NCI-H1930 (cell line): Measurements from ENCODE around the gene OR52R1.
"Not testable (repeated sequence)": the region's sequence is repeated elsewhere in the genome, so short reads cannot be mapped to it uniquely, and the experiment has no call there.

ENCODE experiments used
- DNase-seq, 2 experiments: peaks; one replicate each; lab custom pipeline; 2025; lab: John Stamatoyannopoulos, UW

The OR52R1 gene

GRCh38 chr11:4804280-4804679 lies at the start of gene OR52R1:
Gene OR52R1, minus strand, starts transcription at chr11:4804380. Its CDS starts 0 bp downstream, at chr11:4804380.
- DNase-seq = no peak

- DNase-seq = no peak
Observed at GRCh38 chr11:4851033-4851432, 46.9 kb upstream of the OR52R1 start.

DNA sequence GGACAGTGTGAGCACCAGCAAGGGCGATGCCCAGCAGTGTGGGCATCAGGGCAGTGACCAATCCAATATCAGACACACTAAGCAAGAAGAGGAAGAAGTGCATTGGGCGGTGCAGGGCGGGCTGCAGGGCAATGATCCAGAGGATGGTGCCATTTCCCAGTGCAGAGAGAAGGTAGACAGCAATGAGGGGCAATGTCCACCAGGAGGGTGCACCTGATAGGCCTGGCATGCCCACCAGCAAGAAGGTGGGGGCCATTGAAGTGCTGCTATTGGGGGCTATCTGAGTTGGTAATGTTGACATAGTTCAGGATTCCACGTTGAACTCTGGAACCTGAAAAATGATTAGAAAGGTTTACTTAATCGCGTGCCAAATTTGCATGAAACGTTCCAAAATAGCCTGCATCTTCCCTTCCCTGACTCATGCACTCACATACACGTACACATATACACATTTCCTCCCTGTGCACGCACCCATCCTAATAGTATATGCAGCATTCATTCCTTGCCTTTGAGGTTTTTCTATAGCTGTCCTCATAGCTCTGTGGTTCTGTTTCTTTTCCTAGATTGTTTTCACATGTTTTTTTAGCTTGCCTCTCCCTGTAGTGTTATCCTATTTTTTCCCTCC lies 44.8 kb upstream of the OR52R1 start, which contains the start of gene OR51S1:
TSS of gene OR51S1 (minus strand) at position 301 of the 625 bp plus-strand sequence. CDS start at position 301, 0 bp downstream.
- DNase-seq = no peak

- DNase-seq = no peak
Observed at GRCh38 chr11:4839851-4840549, 35.8 kb upstream of the OR52R1 start.

DNA sequence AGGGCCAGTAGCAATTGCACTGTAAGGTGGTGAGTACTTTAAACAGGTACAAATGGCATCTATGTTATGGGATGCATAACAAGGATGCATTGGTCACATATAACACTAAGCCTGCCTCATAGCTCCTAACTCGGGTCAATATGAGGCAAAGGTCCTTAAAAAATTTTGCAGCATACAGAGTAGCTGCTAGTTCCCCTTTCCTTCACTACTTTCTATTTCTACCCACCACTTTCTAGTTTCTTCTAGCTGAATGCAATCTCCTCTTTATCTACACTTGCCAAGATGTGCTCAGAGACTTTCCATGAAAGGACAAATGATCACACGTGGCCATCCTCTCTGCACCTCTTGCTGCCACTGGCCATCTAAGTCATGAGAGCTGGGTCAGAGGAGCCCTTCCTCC lies 26.7 kb upstream of the OR52R1 start:
- no peak for DNase-seq

- DNase-seq = no peak
Observed at GRCh38 chr11:4830346-4830745, 26.2 kb upstream of the OR52R1 start.

GRCh38 chr11:4826425-4826824 lies 22.2 kb upstream of the OR52R1 start:
- no peak for DNase-seq

DNA sequence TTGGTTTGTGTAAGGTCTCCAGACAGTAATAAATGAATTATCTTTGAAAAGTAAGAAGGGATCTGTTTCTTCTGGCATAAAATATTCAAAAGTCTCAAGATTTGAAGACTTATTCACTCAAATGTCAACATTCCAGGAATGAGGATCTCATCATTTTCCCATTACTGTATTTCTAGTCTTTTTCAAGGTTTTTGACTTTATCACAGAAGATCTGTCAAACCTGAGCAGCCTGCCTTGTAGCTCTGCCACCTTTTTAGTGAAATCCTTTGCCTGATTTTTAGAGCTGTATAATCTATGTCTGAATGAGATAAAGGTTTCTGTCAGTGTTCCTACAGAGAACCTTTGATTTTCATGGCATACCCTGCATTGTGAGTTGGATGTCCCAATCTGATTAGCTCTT lies 21.0 kb upstream of the OR52R1 start:
- DNase-seq = no peak

- no peak for DNase-seq
Observed at GRCh38 chr11:4821021-4821420, 16.8 kb upstream of the OR52R1 start, which contains the start of gene OR51F2. Gene OR51F2, plus strand, starts transcription at chr11:4821321. Its CDS starts 101 bp downstream, at chr11:4821422.

GRCh38 chr11:4809246-4809645 lies 5.1 kb upstream of the OR52R1 start:
- no peak for DNase-seq

DNA sequence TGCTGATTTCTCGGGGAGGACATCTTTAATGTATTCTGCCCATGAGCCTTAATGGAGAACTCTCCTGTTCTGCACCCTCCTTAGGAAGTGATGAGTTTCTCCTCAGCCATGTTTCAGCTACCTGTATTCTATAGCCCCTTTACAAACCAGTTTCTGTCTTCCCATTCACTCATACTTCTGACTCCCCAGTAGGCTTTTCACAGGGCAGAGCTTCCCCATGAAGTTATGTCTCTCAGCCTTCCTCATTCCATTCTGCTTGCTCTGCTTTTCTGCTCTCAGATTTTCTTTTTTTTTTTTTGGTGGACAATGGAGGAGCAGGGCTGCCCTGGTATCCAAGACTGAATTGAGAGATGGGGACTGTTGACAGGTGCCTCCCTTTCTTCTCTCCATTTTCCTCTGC lies 4.3 kb upstream of the OR52R1 start:
- no peak for DNase-seq

DNA sequence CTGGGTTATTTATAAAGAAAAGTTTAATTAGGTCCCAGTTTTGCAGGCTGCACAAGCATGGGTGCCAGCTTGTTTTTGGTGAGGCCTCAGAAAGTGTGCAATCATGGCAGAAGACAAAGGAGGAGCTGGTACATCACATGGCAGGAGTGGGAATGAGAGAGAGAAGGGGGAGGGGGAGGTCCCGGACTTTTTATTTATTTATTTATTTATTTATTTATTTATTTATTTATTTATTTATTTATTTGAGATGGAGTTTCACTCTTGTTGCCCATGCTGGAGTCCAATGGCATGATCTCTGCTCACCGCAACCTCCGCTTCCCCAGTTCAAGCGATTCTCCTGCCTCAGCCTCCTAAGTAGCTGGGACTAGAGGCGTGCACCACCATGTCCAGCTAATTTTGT lies 2.9 kb downstream of the OR52R1 start:
- DNase-seq = not testable (repeated sequence)

- no peak for DNase-seq
Observed at GRCh38 chr11:4798427-4799183, 5.6 kb downstream of the OR52R1 start.

GRCh38 chr11:4797206-4797605 lies 7.0 kb downstream of the OR52R1 start:
- no peak for DNase-seq

DNA sequence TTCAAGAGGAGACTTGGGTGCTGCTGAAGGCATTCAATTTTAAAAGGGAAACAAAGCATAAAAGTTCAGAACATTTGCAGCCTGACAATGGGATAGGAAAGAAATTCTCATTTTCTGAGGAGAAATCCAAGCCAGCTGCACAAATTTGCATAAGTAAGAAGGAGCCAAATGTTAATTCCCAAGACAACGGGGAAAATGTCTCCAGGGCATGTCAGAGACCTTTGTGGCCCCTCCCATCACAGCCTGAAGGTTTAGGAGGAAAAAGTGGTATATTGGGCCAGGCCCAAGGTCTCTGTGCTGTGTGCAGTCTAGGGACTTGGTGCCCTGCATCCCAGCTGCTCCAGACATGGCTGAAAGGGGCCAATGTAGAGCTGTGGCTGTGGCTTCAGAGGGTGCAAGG lies 21.7 kb downstream of the OR52R1 start:
- DNase-seq = no peak

GRCh38 chr11:4769838-4770237 lies 34.3 kb downstream of the OR52R1 start, which contains the start of gene OR51F1:
Gene OR51F1, minus strand, starts transcription at chr11:4769938. Its CDS starts 0 bp downstream, at chr11:4769938.
- DNase-seq = no peak

- DNase-seq = no peak
Observed at GRCh38 chr11:4768094-4768493, 36.1 kb downstream of the OR52R1 start.

DNA sequence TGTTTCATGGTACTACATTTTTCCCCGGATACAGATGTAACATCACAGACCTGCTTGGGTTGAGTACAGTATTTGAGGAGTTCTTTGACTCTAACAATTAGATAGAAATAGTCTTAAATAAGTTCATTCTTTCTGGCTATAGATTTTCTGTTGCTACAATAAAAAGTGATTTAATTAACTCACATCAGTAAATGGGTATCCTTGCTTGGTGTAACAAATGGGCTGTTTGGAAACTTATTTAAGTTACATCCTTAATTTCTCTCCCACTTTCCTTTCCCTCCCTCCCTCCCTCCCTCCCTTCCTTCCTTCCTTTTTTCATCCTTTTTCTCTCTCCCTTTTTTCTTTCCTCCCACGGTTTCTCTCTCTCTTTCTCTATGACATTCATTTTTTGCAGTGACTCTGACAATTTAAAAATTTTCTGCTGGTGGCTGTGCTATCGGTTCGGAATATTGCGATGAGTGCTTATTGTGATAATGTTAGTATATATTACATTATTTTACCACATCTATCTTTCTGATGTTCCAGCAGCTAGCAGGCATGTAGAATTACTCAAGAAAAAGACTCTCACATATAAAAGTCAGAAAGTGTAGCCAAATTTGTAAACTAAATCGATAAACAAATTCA lies 37.6 kb downstream of the OR52R1 start:
- DNase-seq = no peak

DNA sequence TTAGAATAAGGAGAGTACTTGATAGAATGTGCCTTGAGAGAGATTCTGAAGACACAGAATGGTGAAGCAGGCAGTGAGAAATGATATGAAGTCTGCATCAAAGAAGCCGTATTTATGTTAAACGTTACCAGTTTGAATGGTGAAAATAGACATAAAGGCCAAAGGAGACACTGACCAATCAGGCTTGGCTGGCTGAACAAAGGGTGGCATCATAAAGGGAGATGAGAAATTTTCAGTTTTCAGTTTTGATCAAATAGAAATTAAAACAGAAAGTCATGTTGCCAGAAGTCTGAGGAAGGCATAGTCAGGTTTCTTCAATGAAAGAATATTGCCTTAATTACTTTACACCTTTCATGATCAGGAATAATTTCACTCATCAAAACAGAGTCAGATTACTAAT lies 41.1 kb downstream of the OR52R1 start:
- no peak for DNase-seq
